Medulla oblongata (tissue), 1 donor: ENCODE data around the gene CENPC.
"Not testable (repeated sequence)": the region's sequence is repeated elsewhere in the genome, so short reads cannot be mapped to it uniquely, and the experiment has no call there.

Experiments
- DNase-seq: peaks from one replicate; pipeline ENCODE4 v3.0.0-alpha.2; 2015; ENCODE audit errors: extremely low spot score

CENPC gene

GRCh38 chr4:67475155-67475554, 70.1 kb downstream of the CENPC start:
- no peak for DNase-seq

DNA sequence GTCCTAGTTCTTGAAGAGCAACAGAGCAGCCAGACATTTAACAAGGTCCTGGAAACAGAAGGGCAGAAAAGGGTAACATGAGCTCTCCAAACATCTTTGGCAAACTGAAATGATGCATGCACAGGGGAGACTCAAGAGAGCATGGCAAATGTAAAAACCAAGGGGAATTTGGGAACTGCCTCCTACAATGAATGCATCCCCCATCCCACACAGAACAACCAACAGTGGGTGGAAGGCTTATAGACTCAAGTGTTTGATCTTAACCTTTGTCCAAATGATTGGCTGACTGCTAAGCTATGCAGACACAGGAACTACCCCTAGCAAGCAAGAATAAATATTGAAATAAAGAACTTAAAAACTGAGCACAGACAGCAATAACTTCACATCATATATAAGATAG, 74.4 kb downstream of the CENPC start:
- DNase-seq: no peak

GRCh38 chr4:67468830-67469229, 76.5 kb downstream of the CENPC start:
- DNase-seq: no peak

GRCh38 chr4:67466751-67467150, 78.6 kb downstream of the CENPC start:
- no peak for DNase-seq

DNA sequence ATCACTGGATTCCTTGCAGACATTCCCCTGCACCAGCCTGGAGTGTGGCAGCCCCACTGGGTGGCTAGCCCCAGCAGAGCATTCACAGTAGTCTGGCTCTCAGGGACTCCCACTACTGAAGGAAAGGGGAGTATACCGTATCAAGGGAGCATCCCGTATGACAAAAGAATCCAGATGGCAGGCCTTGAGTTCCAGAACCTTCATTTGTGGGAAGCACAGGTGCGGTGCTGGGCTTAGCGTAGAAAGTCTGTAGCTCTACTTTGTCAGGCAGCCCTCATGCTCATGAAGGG, 79.6 kb downstream of the CENPC start:
- no peak for DNase-seq

GRCh38 chr4:67465032-67465762, 80.1 kb downstream of the CENPC start:
- no peak for DNase-seq

DNA sequence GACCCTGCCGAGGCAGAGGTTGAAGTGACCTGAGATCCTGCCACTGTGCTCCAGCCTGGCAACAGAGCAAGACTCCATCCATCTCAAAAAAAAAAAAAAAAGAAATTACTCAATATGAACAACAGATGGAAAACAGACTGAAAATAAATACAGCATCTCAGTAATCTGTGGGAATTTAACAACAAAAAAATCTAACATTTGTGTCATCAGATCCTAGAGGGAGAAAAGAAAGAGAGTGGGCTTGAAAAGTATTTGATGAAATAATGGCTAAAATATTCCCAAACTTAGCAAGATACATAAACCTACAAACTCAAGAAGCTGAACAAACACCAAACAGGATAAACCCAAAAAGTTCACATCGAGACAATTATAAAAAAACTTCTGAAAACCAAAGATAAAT, 84.7 kb downstream of the CENPC start:
- no peak for DNase-seq

DNA sequence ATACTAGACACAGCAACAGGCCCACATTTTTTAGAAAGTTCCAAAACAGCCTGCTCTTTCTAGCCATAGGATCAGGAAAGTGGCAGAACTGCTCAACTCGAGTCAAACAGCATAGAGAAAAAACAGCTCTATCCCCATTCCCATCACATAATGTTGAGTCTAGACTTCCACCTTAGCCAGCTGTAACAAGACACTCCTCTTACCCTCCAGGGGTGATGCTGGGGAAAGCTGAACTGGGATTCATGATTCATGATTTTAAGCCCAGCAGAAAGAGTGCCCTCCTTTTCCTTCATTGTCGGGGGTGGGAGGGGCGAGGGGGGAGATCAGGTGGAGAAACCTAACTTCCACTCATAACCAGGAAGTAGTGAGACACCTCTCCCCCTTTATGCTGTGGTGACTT, 86.1 kb downstream of the CENPC start:
- no peak for DNase-seq

DNA sequence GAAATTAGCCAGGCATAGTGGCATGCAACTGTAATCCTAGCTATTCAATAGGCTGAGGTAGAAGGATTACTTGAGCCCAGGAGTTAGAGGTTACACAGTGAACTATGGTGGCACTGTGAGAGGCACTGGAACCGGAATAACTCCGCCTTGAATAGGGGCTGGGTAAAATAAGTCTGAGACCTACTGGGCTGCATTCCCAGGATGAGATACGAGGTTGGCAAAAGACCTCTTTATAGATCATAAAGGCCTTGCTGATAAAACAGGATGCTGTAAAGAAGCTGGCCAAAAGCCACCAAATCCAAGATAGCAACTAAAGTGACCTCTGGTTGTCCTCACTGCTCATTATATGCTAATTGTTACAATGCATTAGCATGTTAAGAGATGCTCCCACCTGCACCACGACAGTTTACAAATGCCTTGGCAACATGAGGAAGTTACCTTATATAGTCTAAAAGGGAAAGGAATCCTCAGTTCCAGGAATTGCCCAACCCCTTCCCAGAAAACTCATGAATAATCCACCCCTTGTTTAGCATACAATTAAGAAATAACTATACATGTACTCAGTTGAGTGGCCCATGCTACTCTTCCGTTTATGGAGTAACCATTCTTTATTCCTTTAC, 88.6 kb downstream of the CENPC start:
- DNase-seq: no peak

DNA sequence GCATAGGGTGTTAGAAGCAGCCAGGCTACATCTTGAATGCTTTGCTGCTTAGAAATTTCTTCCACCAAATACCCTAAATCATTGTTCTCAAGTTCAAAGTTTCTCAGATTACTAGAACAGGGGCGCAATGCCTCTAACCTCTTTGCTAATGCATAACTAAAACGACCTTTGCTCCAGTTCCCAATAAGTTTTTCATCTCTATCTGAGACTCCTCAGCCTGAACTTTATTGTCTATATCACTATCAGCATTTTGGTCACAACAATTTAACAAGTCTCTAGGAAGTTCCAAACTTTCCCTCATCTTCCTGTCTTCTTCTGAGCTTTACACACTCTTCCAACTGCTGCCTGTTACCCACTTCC, 92.5 kb downstream of the CENPC start:
- not testable (repeated sequence) for DNase-seq

- DNase-seq: no peak
These were observed 93.0 kb downstream of the CENPC start for GRCh38 chr4:67452100-67452845.

DNA sequence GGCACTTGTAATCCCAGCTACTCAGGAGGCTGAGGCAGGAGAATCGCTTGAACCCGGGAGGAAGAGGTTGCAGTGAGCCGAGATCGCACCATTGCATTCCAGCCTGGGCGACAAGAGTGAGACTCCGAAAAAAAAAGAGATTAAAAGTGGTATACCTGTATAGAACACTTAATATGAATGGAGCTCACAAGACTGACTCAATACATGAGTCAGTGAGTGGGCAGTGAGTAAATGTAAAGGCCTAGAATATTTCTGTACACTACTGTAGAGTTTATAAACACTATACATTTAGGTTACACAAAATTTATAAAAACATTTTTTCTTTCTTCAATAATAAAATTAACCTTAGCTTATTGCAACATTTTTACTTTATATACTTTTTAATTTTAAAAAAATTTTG, 93.8 kb downstream of the CENPC start:
- DNase-seq: no peak

DNA sequence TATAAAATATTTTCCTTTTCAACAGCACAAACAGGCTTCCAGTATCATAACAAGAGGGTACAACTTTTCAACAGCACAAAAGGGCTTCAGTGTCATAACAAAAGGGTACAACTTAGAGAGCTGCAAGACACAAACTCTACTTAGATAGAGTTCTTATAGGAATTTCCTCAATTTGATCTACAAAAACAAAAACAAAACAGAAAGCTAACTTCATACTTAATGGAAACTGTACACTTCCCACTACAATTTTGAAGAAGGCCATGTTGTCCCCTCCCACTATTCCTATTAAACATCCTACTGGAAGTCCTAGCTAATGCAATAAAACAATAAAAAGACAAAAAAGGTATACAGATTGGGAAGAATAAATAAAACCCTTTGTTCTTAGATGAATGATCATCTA, 96.7 kb downstream of the CENPC start:
- DNase-seq: no peak

- no peak for DNase-seq
These were observed 97.4 kb downstream of the CENPC start for GRCh38 chr4:67447873-67448272.

DNA sequence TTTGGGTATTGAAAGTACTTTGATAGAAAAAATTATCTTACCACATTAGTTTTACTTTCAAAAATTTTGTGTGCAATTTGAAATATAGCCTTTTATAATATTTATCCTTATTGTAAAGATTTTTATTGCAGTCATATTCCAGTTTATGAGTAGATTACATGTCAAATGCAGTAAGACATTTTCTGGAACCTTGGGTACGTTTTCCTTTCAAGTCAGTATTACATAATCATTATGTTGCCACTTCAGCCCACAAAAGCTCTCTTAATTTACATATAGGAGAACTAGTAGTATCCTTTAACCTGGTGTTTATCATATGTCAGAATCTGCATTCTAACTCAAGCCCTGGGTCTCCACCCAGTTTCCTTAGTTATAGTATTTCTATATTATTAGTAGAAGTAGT, 98.5 kb downstream of the CENPC start:
- DNase-seq: no peak

DNA sequence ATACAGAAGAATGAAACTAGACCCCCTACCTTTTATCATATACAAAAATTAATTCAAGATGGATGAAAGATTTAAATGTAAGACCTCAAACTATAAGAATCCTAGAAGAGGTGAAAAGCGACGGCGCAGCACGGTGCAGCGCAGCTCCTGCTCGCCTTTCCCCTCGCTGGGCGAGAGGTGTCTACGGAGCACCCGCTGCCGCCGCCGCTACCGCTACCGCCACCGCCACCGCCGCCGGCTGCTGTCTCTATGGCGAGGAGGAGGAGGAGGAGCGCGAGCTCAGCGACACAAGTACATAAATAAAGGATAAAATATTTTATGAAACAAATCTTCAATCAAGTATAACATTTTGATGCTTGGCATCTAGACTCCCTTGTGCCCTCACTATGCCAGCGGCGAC, 99.4 kb downstream of the CENPC start:
- DNase-seq: not testable (repeated sequence)

- DNase-seq: no peak
These were observed 106.3 kb downstream of the CENPC start for GRCh38 chr4:67438975-67439374.

GRCh38 chr4:67437974-67438713, 107.2 kb downstream of the CENPC start:
- peak; percentile 5 for DNase-seq

DNA sequence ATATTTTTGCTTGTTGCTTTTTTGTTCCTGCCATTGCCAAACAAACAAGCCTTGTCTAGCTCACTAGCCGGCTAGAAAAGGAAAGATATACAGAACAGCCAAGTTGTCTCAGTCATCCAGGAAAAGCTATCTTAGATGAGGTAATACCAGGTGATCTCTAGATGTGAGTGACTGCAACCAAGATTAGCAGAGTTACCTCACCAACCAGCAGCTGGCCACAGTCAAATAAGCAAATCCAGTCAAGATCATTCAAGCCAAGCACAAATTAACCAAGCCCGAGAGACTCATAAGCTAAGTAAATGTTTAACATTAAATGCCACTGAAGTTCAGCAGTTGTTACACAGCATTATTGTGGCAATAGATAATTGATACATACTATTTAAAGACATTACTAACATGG, 108.6 kb downstream of the CENPC start:
- no peak for DNase-seq

DNA sequence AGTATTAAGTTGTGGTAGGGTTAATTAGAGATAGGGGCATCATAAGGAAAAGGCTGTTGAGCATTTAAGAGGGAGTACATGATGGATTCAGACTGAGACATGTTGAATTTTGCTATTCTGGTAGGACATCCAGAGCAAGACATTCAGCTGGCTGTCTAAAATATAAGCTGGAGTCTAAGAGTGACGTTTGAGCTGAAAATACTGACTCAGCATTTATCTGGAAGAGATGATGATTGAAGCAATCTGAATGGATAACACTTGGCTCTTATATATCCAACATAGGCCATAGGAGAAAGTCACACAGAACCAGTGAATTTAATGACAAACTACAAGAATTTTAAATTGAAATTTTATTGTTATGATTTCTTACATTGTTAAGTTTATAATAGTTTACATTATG, 114.3 kb downstream of the CENPC start:
- no peak for DNase-seq

DNA sequence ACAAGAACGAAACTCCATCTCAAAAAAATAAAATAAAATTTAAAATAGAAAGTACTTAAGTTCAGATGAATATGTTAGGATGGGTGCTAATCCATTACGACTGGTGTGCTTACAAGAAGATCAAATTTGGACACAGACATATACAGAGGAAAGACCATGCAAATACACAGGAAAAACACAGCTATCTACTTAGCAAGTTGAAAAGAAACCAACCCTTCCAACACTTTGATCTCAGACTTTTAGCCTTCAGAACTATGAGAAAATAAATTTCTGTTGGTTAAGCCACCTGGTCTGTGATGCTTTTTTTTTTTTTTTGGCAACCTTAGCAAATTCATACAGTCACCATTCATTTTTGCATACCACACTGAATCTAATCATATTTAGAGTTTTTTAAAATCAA, 116.5 kb downstream of the CENPC start:
- DNase-seq: no peak
